ENCODE results near the gene C17orf75.
"Not testable (repeated sequence)": the region's sequence is repeated elsewhere in the genome, so short reads cannot be mapped to it uniquely, and the experiment has no call there.

C17orf75 gene

DNA sequence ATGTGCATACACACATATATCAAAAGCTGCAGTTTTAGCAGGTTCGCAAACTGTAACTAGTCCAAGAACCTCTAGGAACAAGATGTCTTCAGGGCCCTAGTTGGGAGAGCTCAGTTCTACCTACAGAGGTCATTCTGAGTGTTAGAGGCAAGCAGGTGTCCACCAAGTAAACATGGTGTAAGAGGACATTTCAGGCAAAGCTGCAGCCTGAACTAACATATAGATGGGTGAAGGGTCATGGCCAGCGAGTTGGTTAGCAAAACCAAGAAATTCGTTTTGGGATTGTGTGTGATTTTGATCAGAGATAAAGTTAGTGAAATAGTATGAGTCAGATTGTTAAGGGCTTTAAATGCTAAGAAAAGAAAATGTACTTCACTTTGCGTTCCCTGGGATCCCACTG, 24.6 kb downstream of the C17orf75 start:
- Histone ChIP-seq H3K27me3 (ENCODE audit: insufficient read depth, poor library complexity, severe bottlenecking) (no peaks in the 10 kb centered on the region), H3K4me3 (replicated peaks; ENCODE audit: insufficient read depth, low read length) (no peak overlapping the region), H3K27ac (replicated peaks) (no peak overlapping the region)
- no peak for DNase-seq (ENCODE audit: low read depth in 1 of 2, low spot score in 1 of 2)
- TF ChIP-seq POLR2AphosphoS5 (IDR thresholded peaks at IDR 0.05; ENCODE audit: low read depth) (no peak), GABPA (IDR thresholded peaks at IDR 0.05; ENCODE audit: low read depth) (no peak), SPI1 (IDR thresholded peaks at IDR 0.05; ENCODE audit: borderline replicate concordance, low read depth) (no peak), CTCF (IDR thresholded peaks at IDR 0.05; ENCODE audit: insufficient read depth, low read length) (no peak), REST (IDR thresholded peaks at IDR 0.05; ENCODE audit: insufficient replicate concordance, low read depth) (no peak)

- not testable (repeated sequence) for H3K27ac ChIP-seq (replicated peaks); DNase-seq (ENCODE audit: low read depth in 1 of 2, low spot score in 1 of 2); H3K27me3 ChIP-seq (ENCODE audit: insufficient read depth, poor library complexity, severe bottlenecking); H3K4me3 ChIP-seq (replicated peaks; ENCODE audit: insufficient read depth, low read length)
Measured at GRCh38 chr17:32316653-32317052, 25.3 kb downstream of the C17orf75 start.

DNA sequence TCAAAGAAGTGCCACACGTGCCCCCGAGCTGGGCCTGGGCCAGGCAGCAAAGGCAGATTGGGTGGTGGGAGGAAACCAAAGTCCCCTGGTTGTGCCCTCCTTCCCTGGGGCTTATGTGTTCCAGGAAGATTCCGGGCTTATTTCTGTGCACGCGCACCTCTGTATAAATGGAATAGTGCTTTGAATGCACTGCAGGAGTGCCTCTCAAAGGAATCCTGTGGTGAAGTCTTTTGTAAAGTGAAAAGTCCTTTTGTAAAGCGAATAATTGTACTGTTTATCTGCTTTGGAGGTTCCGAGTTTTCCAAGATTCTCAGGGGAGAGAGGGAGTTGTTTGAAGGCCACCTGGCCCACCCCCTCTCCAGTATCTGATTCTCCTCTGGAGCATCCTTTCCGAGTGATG, 26.8 kb downstream of the C17orf75 start:
- TF ChIP-seq CTCF (IDR thresholded peaks at IDR 0.05; ENCODE audit: insufficient read depth, low read length): no peak
- H3K27ac ChIP-seq (replicated peaks): no peak overlapping the region
- no peak for DNase-seq (ENCODE audit: low read depth in 1 of 2, low spot score in 1 of 2)
- H3K4me3 ChIP-seq (replicated peaks; ENCODE audit: insufficient read depth, low read length): no peak overlapping the region
- no peaks in the 10 kb centered on the region for H3K27me3 ChIP-seq (ENCODE audit: insufficient read depth, poor library complexity, severe bottlenecking)

DNA sequence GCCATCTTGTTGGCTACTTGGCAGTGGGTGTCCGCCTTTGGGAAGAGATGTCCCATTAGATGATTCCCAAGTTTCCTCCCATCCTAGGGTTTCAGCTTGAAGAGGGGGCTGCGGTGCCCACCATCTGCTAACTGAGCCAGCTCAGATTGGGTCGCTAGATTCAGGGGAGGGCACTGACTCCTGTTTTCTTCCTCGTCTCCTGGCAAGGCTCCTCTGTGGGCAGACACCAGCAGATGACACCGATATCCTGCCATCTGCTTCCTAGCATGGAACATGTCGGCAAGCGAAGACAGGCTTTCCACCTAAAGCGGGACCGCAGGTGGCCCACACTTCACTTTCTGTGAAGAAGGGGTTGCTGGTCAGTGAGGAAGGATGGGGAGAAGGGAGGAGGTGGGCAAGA, 27.3 kb downstream of the C17orf75 start:
- H3K27ac ChIP-seq (replicated peaks): no peak overlapping the region
- DNase-seq (ENCODE audit: low read depth in 1 of 2, low spot score in 1 of 2): no peak
- TF ChIP-seq CTCF (IDR thresholded peaks at IDR 0.05; ENCODE audit: insufficient read depth, low read length) (no peak), SPI1 (IDR thresholded peaks at IDR 0.05; ENCODE audit: borderline replicate concordance, low read depth) (no peak), POLR2AphosphoS5 (IDR thresholded peaks at IDR 0.05; ENCODE audit: low read depth) (no peak), GABPA (IDR thresholded peaks at IDR 0.05; ENCODE audit: low read depth) (no peak), REST (IDR thresholded peaks at IDR 0.05; ENCODE audit: insufficient replicate concordance, low read depth) (no peak)
- no peaks in the 10 kb centered on the region for H3K27me3 ChIP-seq (ENCODE audit: insufficient read depth, poor library complexity, severe bottlenecking)
- no peak overlapping the region for H3K4me3 ChIP-seq (replicated peaks; ENCODE audit: insufficient read depth, low read length)

All from HL-60 (cell line).